SU-DHL-6 (cell line): ENCODE results near the gene HIBCH.
"Not testable (repeated sequence)": the region's sequence is repeated elsewhere in the genome, so short reads cannot be mapped to it uniquely, and the experiment has no call there.

Source experiments
- H2AFZ ChIP-seq: fragments of 200-600 bp; sonication (generic); 2 replicates; pipeline ENCODE4 v1.6.1; 2014; ENCODE audit warnings: low read depth, mild to moderate bottlenecking, moderate library complexity, mixed read lengths, antibody characterized with exemption, low read length; ENCODE audit not compliant: severe bottlenecking
- H3F3A ChIP-seq: fragments of 200-600 bp; shearing (Covaris generic); 2 replicates; pipeline ENCODE4 v1.6.0; 2016; ENCODE audit warnings: antibody characterized with exemption, mild to moderate bottlenecking; ENCODE audit not compliant: insufficient read depth
- H3K27ac ChIP-seq: fragments of 200-600 bp; sonication (generic); 2 replicates; pipeline ENCODE4 v1.5.1; 2016; ENCODE audit warnings: low read depth, mild to moderate bottlenecking, low read length, moderate library complexity, mixed read lengths
- H3K27me3 ChIP-seq: fragments of 200-600 bp; sonication (generic), shearing (Covaris generic); 2 replicates; pipeline ENCODE4 v1.6.0; 2014; ENCODE audit warnings: mild to moderate bottlenecking, low read length
- H3K36me3 ChIP-seq: fragments of 200-600 bp; sonication (generic); 2 replicates; pipeline ENCODE4 v1.6.1; 2014; ENCODE audit warnings: mild to moderate bottlenecking, low read length, mixed read lengths
- H3K4me2 ChIP-seq: fragments of 300-600, 200-600 bp; shearing (Covaris generic), sonication (generic); 2 replicates; pipeline ENCODE4 v1.6.0; 2014; ENCODE audit warnings: low read length, low read depth, mild to moderate bottlenecking; ENCODE audit not compliant: poor library complexity, severe bottlenecking
- H3K4me3 ChIP-seq: fragments of 200-600 bp; sonication (generic); 2 replicates; pipeline ENCODE4 v1.5.1; 2014; ENCODE audit warnings: antibody characterized with exemption, low read length, mild to moderate bottlenecking, mixed read lengths; ENCODE audit not compliant: insufficient read depth, poor library complexity, severe bottlenecking
- H3K79me2 ChIP-seq: fragments of 200-600 bp; sonication (generic); 2 replicates; pipeline ENCODE4 v1.6.1; 2014; ENCODE audit warnings: mild to moderate bottlenecking, low read length, moderate library complexity; ENCODE audit not compliant: insufficient read depth
- H3K9ac ChIP-seq: fragments of 200-600 bp; sonication (generic); 2 replicates; pipeline ENCODE4 v1.7.0; 2014; ENCODE audit warnings: mild to moderate bottlenecking, low read length
- H3K9me2 ChIP-seq: fragments of 200-600 bp; sonication (generic); replicated peaks from 2 replicates; pipeline ENCODE4 v1.6.1; 2014; ENCODE audit warnings: low read length; ENCODE audit not compliant: insufficient read depth
- H3K9me3 ChIP-seq: fragments of 200-600 bp; sonication (generic); 2 replicates; pipeline ENCODE4 v1.6.1; 2014; ENCODE audit warnings: low read length, mixed read lengths; ENCODE audit not compliant: insufficient read depth
- H4K20me1 ChIP-seq: fragments of 200-600 bp; sonication (generic); 2 replicates; pipeline ENCODE4 v1.6.1; 2014; ENCODE audit warnings: low read depth, mild to moderate bottlenecking, antibody characterized with exemption, low read length, moderate library complexity, mixed read lengths
- CTCF ChIP-seq: fragments of 200-600 bp; sonication (generic); IDR thresholded peaks from one replicate; pipeline ENCODE4 v1.5.1; 2017; ENCODE audit warnings: antibody characterized with exemption, mild to moderate bottlenecking, low read length, moderate library complexity; ENCODE audit not compliant: insufficient read depth, poor library complexity, severe bottlenecking
- EZH2phosphoT487 ChIP-seq: fragments of 200-600 bp; sonication (generic), shearing (Covaris generic); conservative IDR thresholded peaks from 2 replicates; pipeline ENCODE4 v1.6.1; 2018; ENCODE audit warnings: mild to moderate bottlenecking, antibody characterized with exemption, low read length, moderate library complexity, mixed read lengths

Gene HIBCH

GRCh38 chr2:190301032-190301431, 18.6 kb downstream of the HIBCH start:
- Histone ChIP-seq H3K27me3 (no peaks in the 10 kb centered on the region), H3F3A (no peaks in the 10 kb centered on the region), H3K4me2 (no peak overlapping the region), H3K36me3 (0 out of 2 replicates have a peak, but pooled peaks cover 2% of the 10 kb centered on the region), H4K20me1 (no peaks in the 10 kb centered on the region), H3K9me3 (no peaks in the 10 kb centered on the region), H2AFZ (no peak overlapping the region), H3K27ac (no peak overlapping the region), H3K9ac (no peak overlapping the region), H3K9me2 (no peaks in the 10 kb centered on the region), H3K79me2 (peaks cover 11% of the 10 kb centered on the region), H3K4me3 (no peak overlapping the region)
- TF ChIP-seq CTCF (no peak), EZH2phosphoT487 (no peak)

GRCh38 chr2:190297880-190298279, 21.7 kb downstream of the HIBCH start:
- not testable (repeated sequence) for H3F3A ChIP-seq, H2AFZ ChIP-seq, H3K79me2 ChIP-seq, H3K27ac ChIP-seq, H3K4me2 ChIP-seq, H3K9me2 ChIP-seq, H3K36me3 ChIP-seq, H3K9ac ChIP-seq, H4K20me1 ChIP-seq, H3K4me3 ChIP-seq, H3K9me3 ChIP-seq, H3K27me3 ChIP-seq

GRCh38 chr2:190283783-190284182, 35.8 kb downstream of the HIBCH start:
- Histone ChIP-seq H3K9ac (no peak overlapping the region), H4K20me1 (no peaks in the 10 kb centered on the region), H3K27ac (no peak overlapping the region), H2AFZ (no peak overlapping the region), H3K27me3 (no peaks in the 10 kb centered on the region), H3K36me3 (peaks cover 10% of the 10 kb centered on the region; the same call in 1 of the 2 replicates), H3F3A (no peaks in the 10 kb centered on the region), H3K4me3 (no peak overlapping the region), H3K4me2 (no peak overlapping the region), H3K9me3 (no peaks in the 10 kb centered on the region), H3K79me2 (no peaks in the 10 kb centered on the region), H3K9me2 (no peaks in the 10 kb centered on the region)
- no peak for TF ChIP-seq EZH2phosphoT487
- no peak for TF ChIP-seq CTCF

- H3K27ac ChIP-seq, result no peak overlapping the region
- no peaks in the 10 kb centered on the region for H3F3A ChIP-seq
- H4K20me1 ChIP-seq, result no peaks in the 10 kb centered on the region
- no peaks in the 10 kb centered on the region for H3K79me2 ChIP-seq
- H3K4me2 ChIP-seq, result no peak overlapping the region
- H3K4me3 ChIP-seq, result no peak overlapping the region
- H3K9me2 ChIP-seq, result no peaks in the 10 kb centered on the region
- no peaks in the 10 kb centered on the region for H3K9me3 ChIP-seq
- no peaks in the 10 kb centered on the region for H3K36me3 ChIP-seq
- no peak overlapping the region for H3K9ac ChIP-seq
- TF ChIP-seq EZH2phosphoT487, result no peak
- no peak for TF ChIP-seq CTCF
- no peaks in the 10 kb centered on the region for H3K27me3 ChIP-seq
- no peak overlapping the region for H2AFZ ChIP-seq
Measured at GRCh38 chr2:190280565-190281350, 38.9 kb downstream of the HIBCH start.

DNA sequence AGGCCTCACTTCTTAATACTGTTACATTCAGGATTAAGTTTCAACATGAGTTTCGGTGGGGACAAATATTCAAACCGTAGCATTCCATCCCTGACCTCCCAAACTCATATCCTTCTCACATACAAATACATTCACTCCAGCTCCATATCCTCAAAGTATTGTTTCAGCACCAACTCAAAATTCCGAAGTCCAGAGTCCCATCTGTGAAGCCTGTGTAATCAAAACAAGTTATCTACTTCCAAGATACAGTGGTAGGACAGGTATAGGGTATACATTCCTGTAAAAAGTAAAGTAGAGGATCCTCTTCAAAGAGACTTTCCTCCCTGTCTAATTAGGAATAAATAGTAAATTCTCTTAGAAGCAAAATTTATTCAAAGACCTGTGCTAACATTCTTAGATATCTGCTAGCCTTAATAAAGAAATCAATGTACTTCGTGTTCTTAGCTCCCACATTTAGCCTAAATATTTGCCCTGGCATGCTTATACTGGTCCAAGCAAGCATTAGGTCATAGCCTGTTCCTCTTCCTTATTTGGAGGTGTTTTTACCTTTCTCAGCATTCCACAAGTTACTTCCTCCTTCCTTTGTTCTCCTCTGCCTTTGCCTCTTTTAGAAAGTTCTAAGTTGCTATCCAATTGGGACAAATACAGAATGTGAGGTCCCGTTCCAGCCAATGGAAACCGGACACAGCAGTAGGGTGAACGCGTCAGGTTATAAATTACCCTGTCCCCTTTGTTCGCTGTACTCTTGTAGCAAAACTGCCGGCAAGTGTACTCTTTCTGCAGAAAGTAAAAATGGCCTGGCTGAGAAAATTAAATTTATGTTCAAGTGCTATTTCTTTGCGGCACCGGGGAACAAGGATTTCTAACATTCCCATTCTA, 40.1 kb downstream of the HIBCH start:
- H3K27me3 ChIP-seq, H3K9ac ChIP-seq, H4K20me1 ChIP-seq, H3K27ac ChIP-seq, H3K4me2 ChIP-seq, H3K4me3 ChIP-seq, H3K9me2 ChIP-seq, H3K36me3 ChIP-seq, H2AFZ ChIP-seq, H3K9me3 ChIP-seq, H3F3A ChIP-seq, H3K79me2 ChIP-seq: not testable (repeated sequence)
